Breast epithelium (tissue), 4 donors: ENCODE results near the gene FUT2. TPM values are rescaled to one million over a fixed set of nuclear protein-coding genes. Genes with fewer than 3 reads are reported as not detected.

Experiments
- DNase-seq, 2 donors: peaks; one replicate each; pipeline ENCODE4 v3.0.0-alpha.2; 2019; ENCODE audit warnings: low spot score in 2 of 2
- H3K27ac ChIP-seq, 2 donors: fragments of 200-600 bp; sonication (generic) in 1 of 2; one replicate each; pipeline ENCODE4 v1.5.1; 2016 to 2019; ENCODE audit warnings: mild to moderate bottlenecking in 1 of 2
- H3K27me3 ChIP-seq, 2 donors: fragments of 200-600 bp; sonication (generic) in 1 of 2; one replicate each; pipeline versions ENCODE4 v1.5.1 to v1.6.0; 2017 to 2019; ENCODE audit warnings: control low read depth in 1 of 2, mild to moderate bottlenecking in 1 of 2
- H3K36me3 ChIP-seq: fragments of 200-600 bp; one replicate; pipeline ENCODE4 v1.5.1; 2019
- H3K4me1 ChIP-seq, 2 donors: fragments of 200-600 bp; sonication (generic); one replicate each; pipeline ENCODE4 v1.5.1; 2016 to 2019; ENCODE audit warnings: control low read depth in 1 of 2
- H3K4me3 ChIP-seq, 3 donors: fragments of 200-600 bp; sonication (generic); 1 replicate in 2 of 3; 2 replicates in 1 of 3; pipeline ENCODE4 v1.5.1; 2016 to 2019; ENCODE audit warnings: mild to moderate bottlenecking in 3 of 3, moderate library complexity in 2 of 3
- H3K9me3 ChIP-seq, 2 donors: fragments of 200-600 bp; sonication (generic) in 1 of 2; one replicate each; pipeline ENCODE4 v1.5.1; 2016 to 2019; ENCODE audit warnings: control low read depth in 1 of 2
- POLR2A ChIP-seq: fragments of 450-650 bp; IDR thresholded peaks from one replicate; pipeline ENCODE4 v1.6.1; 2016; ENCODE audit warnings: antibody characterized with exemption, mild to moderate bottlenecking, moderate library complexity
- POLR2AphosphoS5 ChIP-seq, 3 donors: sonication (generic); formaldehyde crosslinking; IDR thresholded peaks; one replicate each; pipeline ENCODE4 v1.6.1; 2017; ENCODE audit warnings: antibody characterized with exemption in 3 of 3
- intact Hi-C: fragments of 100-400 bp; cut with DNase I; formaldehyde crosslinking; loops from one replicate; pipeline ENCODE4 v1.15.1; 2023; ENCODE audit warnings: low total_unique reads
- total RNA-seq, 3 donors: library from RNA; depleted of rRNA; stranded (reverse); fragments of >200 nt; gene quantifications; one replicate each; pipeline ENCODE4 v1.1.0, GENCODE V29; 2016
- TF ChIP-seq, protein P1 (sequence below), 3 donors: fragments of 450-650 bp; IDR thresholded peaks; one replicate each; pipeline ENCODE4 v1.5.1; 2016 to 2017; ENCODE audit warnings: antibody characterized with exemption in 3 of 3, mild to moderate bottlenecking in 3 of 3, moderate library complexity in 3 of 3

The FUT2 gene
- total RNA-seq, 3 donors from 2014 or later = 2.6 to 5.9 TPM; not detected in 1

DNA sequence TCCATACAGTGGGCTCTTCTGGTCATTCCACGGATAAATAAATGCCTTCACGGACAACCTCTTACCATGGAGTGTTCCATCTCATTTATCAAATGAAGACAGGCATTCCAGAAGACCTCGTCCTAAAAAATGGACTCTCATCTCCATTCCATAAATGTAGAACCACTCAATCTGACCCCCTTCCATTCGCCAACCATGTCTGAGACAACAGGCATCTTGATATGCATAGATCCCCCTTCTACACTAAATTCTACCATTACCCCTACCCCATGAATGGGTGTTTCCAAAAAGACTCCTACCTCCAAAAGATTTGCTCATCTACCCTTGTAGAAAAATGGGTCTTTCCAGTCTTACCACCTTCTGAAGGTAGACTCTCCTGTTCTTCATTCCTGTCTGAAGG is 35.7 kb downstream of the FUT2 start:
- TF ChIP-seq POLR2AphosphoS5 (IDR thresholded peaks at IDR 0.05) (no peak), POLR2A (no peak)
- TF ChIP-seq, protein P1, sequence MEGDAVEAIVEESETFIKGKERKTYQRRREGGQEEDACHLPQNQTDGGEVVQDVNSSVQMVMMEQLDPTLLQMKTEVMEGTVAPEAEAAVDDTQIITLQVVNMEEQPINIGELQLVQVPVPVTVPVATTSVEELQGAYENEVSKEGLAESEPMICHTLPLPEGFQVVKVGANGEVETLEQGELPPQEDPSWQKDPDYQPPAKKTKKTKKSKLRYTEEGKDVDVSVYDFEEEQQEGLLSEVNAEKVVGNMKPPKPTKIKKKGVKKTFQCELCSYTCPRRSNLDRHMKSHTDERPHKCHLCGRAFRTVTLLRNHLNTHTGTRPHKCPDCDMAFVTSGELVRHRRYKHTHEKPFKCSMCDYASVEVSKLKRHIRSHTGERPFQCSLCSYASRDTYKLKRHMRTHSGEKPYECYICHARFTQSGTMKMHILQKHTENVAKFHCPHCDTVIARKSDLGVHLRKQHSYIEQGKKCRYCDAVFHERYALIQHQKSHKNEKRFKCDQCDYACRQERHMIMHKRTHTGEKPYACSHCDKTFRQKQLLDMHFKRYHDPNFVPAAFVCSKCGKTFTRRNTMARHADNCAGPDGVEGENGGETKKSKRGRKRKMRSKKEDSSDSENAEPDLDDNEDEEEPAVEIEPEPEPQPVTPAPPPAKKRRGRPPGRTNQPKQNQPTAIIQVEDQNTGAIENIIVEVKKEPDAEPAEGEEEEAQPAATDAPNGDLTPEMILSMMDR (IDR thresholded peaks at IDR 0.05) = no peak
- Histone ChIP-seq H3K4me1 (no peaks in the 10 kb centered on the region), H3K36me3 (no peaks in the 10 kb centered on the region), H3K27ac (no peak overlapping the region), H3K9me3 (no peaks in the 10 kb centered on the region), H3K4me3 (no peak overlapping the region), H3K27me3 (no peaks in the 10 kb centered on the region)
- intact Hi-C loops = no loop called here
- no peak for DNase-seq

- no peaks in the 10 kb centered on the region for H3K36me3 ChIP-seq
- no peaks in the 10 kb centered on the region for H3K27me3 ChIP-seq
- no peak overlapping the region for H3K4me3 ChIP-seq
- H3K9me3 ChIP-seq = no peaks in the 10 kb centered on the region
- intact Hi-C loops = no loop called here
- H3K27ac ChIP-seq = no peak overlapping the region
- no peak for DNase-seq
- no peaks in the 10 kb centered on the region for H3K4me1 ChIP-seq
- TF ChIP-seq POLR2AphosphoS5 (IDR thresholded peaks at IDR 0.05) (no peak), POLR2A (no peak)
- TF ChIP-seq, protein P1 (IDR thresholded peaks at IDR 0.05) = no peak
Observed at GRCh38 chr19:48734625-48735024, 38.9 kb downstream of the FUT2 start.

GRCh38 chr19:48735031-48735615 is 39.4 kb downstream of the FUT2 start:
- intact Hi-C loops = no loop called here
- Histone ChIP-seq H3K27ac (no peak overlapping the region), H3K4me1 (no peaks in the 10 kb centered on the region), H3K9me3 (no peaks in the 10 kb centered on the region), H3K27me3 (no peaks in the 10 kb centered on the region), H3K36me3 (no peaks in the 10 kb centered on the region), H3K4me3 (no peak overlapping the region)
- no peak for DNase-seq
- TF ChIP-seq, protein P1 (IDR thresholded peaks at IDR 0.05) = no peak
- no peak for TF ChIP-seq POLR2A
- no peak for TF ChIP-seq POLR2AphosphoS5 (IDR thresholded peaks at IDR 0.05)

DNA sequence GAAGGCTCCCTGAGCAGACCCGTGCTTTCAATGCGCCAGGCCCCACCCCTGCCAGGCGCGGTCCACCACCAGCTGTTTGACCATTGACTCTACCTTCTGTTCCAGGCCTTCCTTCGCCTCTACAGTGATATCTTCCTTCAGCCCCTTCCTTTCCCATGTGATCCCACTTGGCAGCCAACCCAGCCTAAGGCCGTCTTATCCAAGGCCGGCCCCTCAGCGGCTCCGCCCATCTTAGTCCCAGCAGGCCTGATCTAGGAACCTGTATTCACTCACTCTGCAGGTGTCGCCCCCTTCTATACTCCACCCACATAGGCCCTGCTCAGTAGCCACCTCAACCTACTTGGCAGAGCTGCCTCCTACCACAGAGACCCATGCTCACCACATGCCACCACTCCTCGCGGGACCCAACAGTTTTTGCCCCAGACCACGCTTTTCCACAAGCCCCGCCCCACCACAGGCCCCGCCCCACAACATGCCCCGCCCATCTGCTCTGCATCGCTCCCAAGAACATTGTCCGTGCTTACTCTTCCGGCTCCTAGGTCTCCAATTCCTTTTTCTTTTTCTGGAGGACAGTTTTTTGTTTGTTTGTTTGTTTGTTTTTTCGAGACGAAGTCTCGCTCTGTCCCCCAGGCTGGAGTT is 41.7 kb downstream of the FUT2 start:
- Histone ChIP-seq H3K4me3 (no peak overlapping the region), H3K27me3 (no peaks in the 10 kb centered on the region), H3K36me3 (no peaks in the 10 kb centered on the region), H3K9me3 (no peaks in the 10 kb centered on the region), H3K27ac (no peak overlapping the region), H3K4me1 (no peaks in the 10 kb centered on the region)
- DNase-seq = no peak
- intact Hi-C loops = no loop called here
- no peak for TF ChIP-seq POLR2AphosphoS5 (IDR thresholded peaks at IDR 0.05)
- TF ChIP-seq, protein P1 (IDR thresholded peaks at IDR 0.05) = no peak
- TF ChIP-seq POLR2A = no peak

DNA sequence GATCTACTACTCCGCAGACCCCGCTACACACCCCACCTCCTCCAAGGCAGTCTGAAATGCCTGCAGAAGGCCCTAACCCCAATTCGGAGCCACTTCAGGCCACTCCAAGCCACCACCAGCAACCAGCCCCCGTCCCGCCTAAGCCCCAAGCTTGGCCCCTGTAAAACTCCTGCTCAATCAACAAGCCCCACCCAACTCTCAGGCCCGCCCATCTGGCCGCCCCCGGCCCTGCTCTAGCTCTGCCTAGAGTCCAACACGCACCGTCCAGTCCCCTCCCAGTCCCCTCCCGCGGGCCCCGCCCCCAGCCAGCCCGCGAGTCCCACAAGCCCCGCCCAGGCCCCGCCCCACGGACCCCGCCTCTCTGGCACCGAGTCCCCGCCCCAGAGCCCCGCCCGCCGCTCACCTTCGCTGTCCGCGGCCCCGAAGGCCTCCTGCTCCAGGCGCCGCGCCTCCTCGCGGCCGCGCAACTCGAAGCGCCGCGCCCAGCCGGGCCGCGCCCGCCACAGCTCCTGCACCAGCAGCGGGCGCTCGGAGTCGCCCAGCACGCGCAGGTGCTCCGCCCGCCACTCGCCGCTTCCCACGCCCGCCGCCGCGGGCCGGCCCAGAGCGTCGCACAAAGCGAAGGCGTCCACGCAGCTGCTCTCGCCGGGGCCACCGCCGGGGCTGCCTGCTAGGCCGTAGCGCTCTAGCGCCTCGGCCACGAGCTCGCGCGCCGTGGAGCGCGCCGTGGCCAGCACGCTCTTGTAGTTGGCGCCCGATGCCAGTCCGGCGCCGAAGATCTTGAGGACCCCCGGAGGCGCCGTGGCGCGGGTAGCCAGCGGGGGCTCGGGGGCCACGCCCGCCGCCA is 43.0 kb downstream of the FUT2 start:
- peak overlapping the region; percentile 76 for H3K27ac ChIP-seq
- H3K27me3 ChIP-seq = no peaks in the 10 kb centered on the region
- no peaks in the 10 kb centered on the region for H3K9me3 ChIP-seq
- peak in 1 of 3 donors; percentile 26 for TF ChIP-seq POLR2AphosphoS5 (IDR thresholded peaks at IDR 0.05)
- no peak for TF ChIP-seq POLR2A
- TF ChIP-seq, protein P1 (IDR thresholded peaks at IDR 0.05) = no peak
- DNase-seq = peak; percentile 90 to 96
- H3K4me1 ChIP-seq = no peaks in the 10 kb centered on the region
- no peaks in the 10 kb centered on the region for H3K36me3 ChIP-seq
- H3K4me3 ChIP-seq = peak overlapping the region; percentile 50 to 81 (median 68)
- intact Hi-C loops = no loop called here
